HG03103 (cell line): ENCODE measurements around the gene DKK3.

Experiments
- ATAC-seq: cut with Tn5 transposase; IDR thresholded peaks from one replicate; pipeline ENCODE4 v1.9.1; 2021; ENCODE audit warnings: low read depth; ENCODE audit not compliant: unreplicated experiment

Gene DKK3

GRCh38 chr11:11952036-11952435 is 56.4 kb downstream of the DKK3 start:
- ATAC-seq: no peak

GRCh38 chr11:11949482-11949881 is 58.9 kb downstream of the DKK3 start:
- ATAC-seq: no peak

GRCh38 chr11:11948242-11948947 is 60.0 kb downstream of the DKK3 start:
- no peak for ATAC-seq

GRCh38 chr11:11947825-11948224 is 60.6 kb downstream of the DKK3 start:
- no peak for ATAC-seq

GRCh38 chr11:11946878-11947277 is 61.5 kb downstream of the DKK3 start:
- no peak for ATAC-seq

- no peak for ATAC-seq
These were observed 62.2 kb downstream of the DKK3 start for GRCh38 chr11:11946180-11946579.

DNA sequence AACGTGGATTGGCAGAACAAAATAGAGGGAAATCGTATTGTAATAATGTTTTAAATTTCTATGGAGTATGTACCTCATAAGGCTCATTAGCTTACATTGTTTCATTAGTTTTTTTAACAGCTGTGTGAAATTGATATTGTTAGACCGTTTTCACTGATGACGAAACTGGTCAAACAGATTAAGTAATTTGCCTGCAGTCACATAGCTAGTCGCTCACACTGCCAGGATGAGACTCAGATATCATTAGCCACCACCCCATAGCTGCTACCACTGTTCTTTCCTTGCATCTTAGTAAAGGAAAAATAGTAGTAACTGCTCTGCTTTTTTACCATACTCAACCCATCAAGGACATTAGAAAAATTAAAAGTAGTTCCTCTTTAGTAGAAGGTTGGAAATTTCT is 64.0 kb downstream of the DKK3 start:
- no peak for ATAC-seq

DNA sequence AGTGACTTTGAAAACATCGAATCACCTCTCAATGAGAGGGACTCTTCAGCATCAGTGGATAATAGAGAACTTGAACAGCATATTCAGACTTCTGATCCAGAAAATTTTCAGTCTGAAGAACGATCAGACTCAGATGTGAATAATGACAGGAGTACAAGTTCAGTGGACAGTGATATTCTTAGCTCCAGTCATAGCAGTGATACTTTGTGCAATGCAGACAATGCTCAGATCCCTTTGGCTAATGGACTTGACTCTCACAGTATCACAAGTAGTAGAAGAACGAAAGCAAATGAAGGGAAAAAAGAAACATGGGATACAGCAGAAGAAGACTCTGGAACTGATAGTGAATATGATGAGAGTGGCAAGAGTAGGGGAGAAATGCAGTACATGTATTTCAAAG is 65.8 kb downstream of the DKK3 start:
- no peak for ATAC-seq

DNA sequence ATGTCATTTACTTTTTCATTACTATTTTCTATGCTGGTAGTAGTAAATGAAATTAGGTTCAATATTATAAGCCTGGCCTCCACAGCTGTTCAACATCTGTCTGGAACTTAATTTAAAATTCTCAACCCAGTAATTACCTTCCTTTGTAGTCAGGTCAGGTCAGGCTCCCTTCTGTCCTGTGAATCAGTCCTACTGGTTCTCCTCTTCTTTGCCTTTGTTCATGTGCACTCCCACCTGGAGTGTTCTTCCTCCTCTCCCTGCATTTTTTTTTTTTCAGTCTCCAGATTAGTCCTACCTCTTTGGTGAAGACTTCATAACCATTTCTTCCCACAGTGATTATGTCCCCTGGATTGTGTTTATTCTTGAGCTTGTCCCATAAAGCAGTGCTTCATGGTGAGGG is 67.9 kb downstream of the DKK3 start:
- no peak for ATAC-seq

- no peak for ATAC-seq
These were observed 70.5 kb downstream of the DKK3 start for GRCh38 chr11:11937957-11938356.

GRCh38 chr11:11937433-11937832 is 71.0 kb downstream of the DKK3 start:
- no peak for ATAC-seq

DNA sequence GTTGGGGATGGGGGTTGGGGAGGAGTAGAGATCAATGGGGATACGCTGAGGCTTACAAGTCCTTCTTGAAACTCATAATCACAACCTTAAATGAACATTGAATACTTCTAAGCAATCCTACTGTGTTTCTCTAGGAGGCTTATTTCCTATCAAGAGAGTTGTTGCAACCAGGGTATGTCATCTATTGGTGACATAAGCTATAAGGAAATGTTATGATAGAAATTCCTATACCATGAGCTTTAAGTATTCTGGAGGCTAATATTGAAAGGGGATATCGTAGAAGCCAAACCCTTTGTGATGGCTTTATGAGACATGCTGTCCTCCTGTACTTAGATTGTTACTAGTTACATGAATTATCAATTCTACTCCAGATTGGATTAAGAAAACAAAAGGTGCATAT is 72.9 kb downstream of the DKK3 start:
- no peak for ATAC-seq

DNA sequence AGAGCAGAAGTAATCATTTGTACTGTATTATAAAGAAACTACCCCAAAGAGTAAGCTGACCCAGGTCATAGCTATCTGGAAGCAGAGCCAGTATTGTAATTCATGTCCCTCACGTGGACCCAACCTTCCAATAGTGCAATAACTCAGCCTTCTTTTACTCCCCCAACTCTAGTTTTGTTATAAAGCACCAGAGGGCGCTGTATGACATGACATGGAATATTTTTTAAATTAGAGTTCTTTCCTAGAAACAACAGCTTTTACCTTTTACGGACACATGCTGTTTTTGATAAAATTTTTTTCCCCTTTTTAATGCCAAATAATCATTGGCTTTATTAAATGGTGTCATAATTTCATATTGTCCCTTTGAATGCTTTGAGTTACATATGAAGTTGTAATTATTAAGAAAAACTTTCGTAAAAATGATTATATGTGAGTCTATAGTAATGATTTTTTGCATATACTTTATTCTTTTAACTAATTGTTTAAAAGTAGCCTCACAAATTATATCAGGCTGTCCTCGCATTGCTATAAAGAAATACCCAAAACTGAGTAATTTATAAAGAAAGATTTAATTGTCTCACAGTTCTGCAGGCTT is 76.9 kb downstream of the DKK3 start:
- no peak for ATAC-seq

DNA sequence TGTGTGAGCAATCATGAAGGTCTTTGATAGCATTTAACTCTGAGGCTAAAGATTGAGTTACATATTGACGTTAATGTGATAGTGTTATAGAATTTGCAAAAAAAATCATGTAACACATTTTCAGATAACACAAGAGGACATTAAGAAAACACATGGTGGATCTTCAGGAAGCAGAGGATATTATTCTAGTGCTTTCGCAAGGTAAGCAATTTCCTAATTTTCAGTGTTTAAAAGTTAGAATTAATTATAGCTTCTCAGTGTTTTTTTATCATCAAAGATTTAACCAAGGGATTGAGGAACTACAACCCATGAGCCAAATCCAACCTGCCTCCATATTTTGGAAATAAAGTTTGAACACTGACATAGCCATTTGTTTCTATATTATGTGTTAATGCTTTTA is 78.5 kb downstream of the DKK3 start:
- no peak for ATAC-seq

DNA sequence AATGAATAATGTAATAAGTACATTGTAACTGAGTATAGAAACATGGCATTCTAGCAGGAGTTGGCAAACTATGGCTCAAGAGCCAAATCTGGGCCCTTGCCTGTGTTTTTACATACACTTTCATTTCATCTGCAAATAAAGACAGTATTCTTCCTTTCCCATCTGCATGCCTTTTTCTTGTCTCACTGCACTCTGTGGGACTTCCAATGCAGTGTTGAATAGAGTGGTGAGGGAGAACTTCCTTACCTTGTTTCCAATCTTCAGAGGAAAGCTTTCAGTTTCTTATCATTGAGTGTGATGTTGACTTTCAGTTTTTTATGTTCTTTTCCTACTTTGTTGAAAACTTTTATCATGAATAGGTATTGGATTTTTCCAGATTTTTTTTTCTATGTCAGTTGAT is 84.6 kb downstream of the DKK3 start:
- ATAC-seq: no peak

DNA sequence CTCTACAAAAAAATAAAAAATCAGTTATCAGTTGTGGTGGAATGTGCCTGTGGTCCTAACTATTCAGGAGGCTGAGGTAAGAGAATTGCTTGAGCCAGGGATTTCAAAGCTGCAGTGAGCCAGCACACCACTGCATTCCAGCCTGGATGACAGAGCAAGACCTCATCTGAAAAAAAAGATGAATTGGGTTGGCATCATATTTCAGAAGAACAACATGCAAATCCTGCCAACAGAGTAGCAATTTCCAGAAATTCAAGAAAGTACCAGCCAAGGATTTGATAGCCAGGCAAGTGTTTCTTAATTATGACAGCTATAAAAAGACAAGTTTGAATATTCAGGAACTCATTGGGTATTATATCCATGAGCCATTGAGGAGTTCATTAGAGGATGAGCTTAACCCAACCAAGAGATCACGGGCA is 91.4 kb downstream of the DKK3 start:
- no peak for ATAC-seq

DNA sequence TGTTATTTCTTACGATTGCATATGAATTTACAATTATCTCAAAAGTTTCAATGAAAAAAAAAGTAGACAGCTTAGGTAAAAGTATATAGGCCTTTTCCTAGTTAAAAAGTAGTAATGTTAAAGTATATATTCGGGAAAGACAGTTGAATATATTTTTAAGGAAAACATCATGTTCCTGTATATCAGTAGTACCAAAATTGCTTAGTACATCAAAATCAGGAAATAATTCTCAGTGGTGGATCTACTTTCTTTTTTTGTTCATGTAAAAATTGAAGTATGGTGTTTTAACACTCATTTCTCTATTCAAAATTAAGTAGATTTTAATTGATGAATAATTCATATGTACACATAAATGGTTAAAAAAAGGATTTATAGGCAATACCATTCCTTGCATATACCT is 92.8 kb downstream of the DKK3 start:
- ATAC-seq: no peak

- no peak for ATAC-seq
These were observed 95.0 kb downstream of the DKK3 start for GRCh38 chr11:11913395-11913794.
